Left lobe of liver (tissue), 2 donors: ENCODE measurements around the gene GPR37L1. TPM values are rescaled to one million over a fixed set of nuclear protein-coding genes. Genes with fewer than 3 reads are reported as not detected.

ENCODE experiments used
- ATAC-seq: fragments of 200-7000 bp; cut with Tn5 transposase; one replicate; pipeline ENCODE4 v1.9.1; 2020; ENCODE audit warnings: mild to moderate bottlenecking, moderate library complexity
- DNase-seq: peaks from one replicate; pipeline ENCODE4 v3.0.0-alpha.2; 2020; ENCODE audit warnings: low spot score
- total RNA-seq: library from RNA; stranded (reverse); gene quantifications from one replicate; pipeline ENCODE4 v1.2.1, GENCODE V29; 2021
- donor health status: DM: no; HTN: no; CAD: no; lungs with moderate emphysema.
- donor health status: DM: no; HTN: yes; CAD: no.

GPR37L1 gene
- total RNA-seq, 1 donor from 2014 or later = not detected

DNA sequence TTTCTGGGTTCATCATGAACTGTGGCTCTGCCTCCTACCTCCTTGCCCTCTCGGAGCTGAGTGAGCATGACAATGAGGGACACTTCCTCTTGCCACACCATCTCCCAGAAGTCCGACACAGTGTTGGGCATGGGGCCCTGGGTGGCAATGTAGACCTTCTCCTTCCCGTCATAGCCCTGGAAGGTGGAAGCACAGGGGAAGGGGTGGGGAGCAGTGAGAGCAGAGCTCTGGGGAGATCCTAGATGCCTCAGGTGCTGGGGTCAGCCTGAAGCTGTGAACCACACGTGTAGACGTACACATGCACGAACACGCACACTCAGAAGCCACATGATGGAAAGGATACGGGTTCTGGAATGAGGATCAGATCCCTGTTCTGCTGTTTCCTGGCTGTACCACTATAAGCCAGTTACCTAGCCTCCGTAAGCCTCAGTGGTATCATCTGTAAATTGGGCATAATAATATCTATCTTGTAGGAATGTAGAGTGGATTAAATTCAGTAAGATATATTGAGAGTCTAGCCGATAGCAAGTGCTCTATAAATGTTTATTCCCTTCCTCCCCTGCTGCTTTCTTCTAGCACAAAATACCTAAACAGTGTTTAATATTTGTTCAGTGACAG is 31.5 kb downstream of the GPR37L1 start:
- ATAC-seq = no peak
- no peak for DNase-seq

DNA sequence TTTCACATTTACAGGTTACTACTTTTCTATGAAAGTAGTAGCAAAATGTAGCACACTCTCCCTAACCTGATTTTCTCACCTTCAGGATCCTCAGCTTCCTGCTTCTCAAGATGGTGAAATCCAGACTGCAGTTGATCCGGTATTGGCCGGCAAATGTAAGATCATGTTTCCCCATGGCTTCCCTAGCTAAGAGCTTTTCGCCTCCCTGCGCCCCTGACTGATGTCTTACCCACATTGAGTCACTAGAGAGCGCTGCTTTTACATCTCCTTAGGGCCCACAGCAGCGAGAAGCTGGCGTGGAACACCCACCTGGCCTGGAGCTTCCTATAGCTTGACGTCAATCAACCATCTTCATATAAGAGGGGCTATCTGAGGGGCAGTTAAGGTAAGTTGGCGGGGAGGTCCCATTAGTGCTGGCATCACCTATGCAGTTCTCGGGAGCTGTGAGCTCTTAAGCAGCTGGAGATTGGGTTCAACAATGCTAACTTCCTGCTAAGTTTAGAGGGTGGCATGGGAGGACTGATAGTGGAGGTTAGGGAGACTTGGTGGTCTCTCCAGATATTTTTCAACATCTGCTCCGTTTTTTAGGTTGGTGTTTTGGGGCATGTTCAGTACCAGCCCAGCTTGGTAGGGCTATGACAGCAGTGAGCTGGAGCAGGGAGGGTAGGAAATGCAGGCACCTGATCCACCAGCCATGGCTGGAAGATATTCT is 32.2 kb downstream of the GPR37L1 start:
- DNase-seq (no peak), ATAC-seq (peak; percentile 60)

DNA sequence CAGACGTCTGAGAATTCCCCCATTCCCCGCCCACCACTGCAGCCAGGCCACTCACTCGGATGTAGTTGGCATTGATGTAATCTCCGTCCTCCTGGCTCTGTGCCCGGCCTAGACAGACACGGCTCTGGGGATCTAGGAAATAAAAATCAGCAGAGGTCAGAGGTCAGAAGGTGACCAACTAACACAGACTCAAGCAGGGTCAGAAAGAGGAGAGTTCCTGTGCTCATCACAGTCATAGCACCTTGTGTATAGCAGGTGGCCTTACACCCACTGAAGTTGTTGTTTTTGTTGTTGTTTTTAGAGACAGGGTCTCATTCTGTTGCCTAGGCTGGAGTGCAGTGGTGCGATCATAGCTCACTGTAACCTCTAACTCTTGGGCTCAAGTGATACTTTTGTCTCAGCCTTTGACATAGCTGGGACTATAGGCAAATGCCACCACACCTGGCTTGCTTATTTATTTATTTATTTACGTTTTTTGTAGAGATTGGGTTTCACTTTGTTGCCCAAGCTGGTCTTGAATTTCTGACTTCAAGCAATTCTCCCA is 32.8 kb downstream of the GPR37L1 start:
- peak; percentile 68 for DNase-seq

DNA sequence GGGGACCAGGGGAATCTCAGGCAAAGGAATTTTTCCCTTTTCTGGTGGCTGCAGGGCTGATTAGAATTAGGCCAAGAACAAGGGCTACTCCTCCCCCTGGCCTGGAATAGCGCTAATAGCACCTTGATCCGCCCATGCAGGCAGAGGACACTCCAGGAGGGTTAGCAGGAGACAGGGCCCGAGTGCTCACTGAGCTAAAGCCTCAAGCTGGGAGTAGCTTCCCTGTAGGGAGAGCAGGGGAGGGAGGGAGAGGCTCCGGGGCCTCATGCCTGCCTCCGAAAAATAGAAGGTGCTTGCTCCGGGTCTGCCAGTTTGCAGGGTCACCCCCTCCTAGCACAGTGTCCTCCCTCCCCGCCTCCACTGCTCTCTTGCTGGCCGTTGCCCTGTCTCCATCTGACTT is 33.9 kb downstream of the GPR37L1 start:
- no peak for ATAC-seq

More for the DNA sequence above, 32.8 kb downstream of the GPR37L1 start:
- ATAC-seq = peak; percentile 79

DNA sequence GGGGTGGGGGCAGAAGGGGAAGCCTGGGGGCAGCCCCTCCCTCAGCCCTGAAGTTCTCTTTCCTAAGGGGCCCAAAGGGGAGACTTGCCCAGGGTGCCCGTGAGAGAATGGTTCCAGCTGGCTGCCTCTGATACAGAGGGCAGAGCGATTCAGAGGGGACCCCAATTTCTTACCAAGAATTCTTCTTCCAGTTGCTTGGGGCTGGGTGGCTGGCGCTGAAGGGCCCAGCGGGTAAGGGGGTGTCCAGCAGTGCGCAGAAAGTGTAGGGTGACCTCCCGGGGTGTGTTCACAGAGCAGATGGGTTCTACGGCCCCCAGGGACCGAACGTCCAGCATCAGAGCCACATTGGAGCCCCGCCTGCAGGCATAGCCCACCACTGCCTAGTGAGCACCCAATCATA is 35.2 kb downstream of the GPR37L1 start:
- no peak for DNase-seq
- no peak for ATAC-seq

More for the DNA sequence above, 33.9 kb downstream of the GPR37L1 start:
- DNase-seq = no peak

DNA sequence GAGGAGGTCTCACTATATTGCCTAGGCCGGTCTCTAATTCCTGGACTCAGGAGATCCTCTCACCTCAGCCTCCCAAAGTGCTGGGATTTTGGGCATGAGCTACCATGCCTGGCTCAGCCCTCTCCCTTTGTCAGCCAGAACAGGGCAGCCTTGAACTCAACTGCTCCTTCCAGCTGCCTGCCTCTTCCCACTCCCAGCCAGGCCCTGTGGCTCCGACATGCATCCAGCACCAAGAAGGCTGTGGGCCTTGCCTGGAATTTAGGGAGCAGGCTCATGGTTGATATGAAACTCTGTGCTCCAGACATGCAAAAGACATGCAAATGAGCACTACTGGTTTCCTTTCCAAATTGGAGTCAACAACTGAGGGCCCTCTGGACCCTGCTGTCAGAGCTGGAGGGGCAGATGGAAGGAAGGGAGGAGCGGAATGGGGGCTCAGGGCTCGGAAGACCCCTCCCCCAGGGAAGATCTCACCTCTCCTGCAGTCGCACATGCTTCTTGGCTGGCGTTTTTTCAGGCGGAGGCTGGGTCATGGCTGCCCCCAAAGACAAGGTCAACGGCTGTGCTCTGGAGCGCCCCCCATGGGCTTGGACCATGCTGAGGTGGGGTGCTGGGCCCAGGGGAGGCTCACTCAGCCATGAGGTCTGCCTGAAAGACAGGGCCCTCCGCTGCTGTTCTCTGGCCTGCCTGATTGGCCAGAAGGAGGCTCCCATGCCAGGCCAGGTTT is 36.3 kb downstream of the GPR37L1 start:
- DNase-seq (no peak), ATAC-seq (no peak)

DNA sequence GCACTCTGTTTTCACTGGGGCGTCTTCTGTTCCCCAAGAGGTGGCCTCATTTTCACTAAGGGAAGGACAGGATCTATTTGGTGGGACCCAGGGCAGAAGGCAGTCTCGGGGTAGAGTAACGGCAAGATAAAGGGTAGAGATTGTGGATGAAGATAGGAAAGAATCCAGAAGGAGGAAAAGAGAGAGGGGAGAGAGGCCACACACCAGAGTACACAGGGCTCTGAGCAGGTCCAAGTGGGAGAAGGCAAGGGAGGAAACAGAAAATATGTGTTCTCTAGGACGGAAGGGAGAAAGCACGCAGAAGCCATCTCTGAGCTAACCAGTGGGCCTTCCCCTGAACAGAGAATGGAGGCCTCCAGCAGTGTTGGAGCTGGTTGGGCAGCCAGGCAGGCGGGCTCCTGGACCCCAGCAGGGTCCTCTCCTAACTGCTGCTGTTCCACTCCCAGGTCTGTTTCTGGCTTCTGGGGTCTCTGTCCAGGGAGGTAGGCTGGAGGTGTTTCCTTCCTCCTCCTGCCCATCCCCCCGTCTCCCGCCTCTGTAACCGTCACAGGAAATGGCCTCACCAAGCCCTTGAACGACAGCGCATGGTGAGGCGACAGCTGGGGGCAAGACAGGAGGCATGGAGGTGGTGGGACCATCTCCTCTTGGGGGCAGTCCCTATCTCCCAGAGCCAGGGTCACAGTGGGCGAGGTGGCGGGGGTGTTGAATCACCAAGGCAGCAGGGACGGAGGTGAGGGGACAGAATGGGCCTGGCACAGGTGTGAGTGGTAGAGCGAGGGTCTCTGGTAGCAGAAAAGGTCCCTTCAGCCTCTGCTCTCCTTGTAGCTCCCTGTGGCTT is 37.0 kb downstream of the GPR37L1 start:
- DNase-seq = no peak
- ATAC-seq = no peak

DNA sequence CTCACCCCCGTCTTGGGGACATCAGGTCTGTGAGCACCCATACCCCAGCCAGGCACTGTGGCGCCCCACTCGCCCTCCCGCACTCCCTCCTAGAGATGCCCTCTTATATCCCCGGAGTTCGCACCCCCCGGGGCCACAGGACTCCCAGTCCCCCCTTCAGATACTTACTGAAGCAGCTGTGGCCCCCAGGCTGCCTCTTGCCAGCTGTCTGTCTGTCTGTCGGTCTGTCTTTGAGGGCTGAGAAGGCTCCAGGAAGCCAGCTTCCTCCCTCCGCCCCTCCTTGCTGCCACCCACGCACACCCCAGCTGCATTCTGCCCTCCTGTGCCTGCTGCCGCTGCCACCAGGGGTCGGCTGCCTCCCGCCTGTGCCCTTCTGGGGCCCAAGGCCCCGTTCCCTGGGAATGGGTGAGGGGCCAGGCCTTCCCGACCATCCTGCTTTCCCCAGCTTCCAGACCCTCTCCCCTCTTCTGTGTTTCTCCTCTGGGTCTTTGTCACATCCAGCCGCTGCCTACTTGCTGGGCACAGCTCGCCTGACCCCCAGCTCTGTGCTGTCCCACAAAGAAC is 37.7 kb downstream of the GPR37L1 start, which contains the start of gene PTPN7:
Gene PTPN7, minus strand, starts transcription at position 226 of the 564 bp plus-strand sequence. CDS start 1,200 bp downstream, outside the sequence.
- ATAC-seq (peak; percentile 14), DNase-seq (no peak)

DNA sequence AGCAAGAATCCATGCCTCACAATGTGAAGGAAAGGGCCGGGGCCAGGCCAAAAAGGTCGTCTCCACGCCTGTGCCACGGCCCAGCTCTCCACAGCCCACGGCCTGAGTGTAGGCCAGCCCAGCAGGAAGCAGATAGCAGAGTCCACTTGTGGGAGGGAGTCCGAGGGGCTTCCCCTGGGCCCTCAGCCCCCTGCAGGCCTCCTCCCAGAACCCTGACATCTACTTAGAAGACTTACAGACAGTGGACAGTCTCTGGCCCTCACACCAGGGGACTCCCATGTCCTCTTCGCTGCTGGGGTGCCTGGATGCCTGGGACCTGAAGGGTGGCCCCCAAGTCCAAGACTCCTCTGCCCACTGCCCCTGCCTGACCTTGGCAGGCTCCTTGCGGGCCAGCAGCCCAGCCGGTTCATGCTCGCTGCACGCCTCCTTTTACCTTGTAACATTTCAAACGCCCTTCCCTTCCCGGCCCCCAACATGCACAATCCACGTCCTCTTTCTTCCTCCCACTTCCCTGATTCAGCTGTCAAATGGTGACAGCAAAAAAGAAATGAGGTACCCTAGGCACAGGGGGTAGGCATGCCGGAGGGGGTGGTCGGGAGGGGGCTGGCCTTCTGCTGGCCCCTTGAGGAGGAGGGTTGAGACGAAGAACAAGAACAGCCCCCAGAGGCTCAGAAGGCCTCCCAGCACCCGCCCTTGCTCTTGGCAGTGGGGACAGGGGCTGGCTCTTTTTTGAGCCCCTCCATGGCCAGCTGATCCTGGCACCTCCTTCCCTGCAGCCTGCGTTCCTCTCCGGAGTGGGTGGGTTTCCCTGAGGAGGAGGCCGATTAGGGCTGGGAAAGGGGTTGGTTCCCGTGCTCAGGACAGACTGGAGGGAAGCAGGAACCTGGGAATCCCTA is 38.7 kb downstream of the GPR37L1 start:
- no peak for ATAC-seq
- no peak for DNase-seq

DNA sequence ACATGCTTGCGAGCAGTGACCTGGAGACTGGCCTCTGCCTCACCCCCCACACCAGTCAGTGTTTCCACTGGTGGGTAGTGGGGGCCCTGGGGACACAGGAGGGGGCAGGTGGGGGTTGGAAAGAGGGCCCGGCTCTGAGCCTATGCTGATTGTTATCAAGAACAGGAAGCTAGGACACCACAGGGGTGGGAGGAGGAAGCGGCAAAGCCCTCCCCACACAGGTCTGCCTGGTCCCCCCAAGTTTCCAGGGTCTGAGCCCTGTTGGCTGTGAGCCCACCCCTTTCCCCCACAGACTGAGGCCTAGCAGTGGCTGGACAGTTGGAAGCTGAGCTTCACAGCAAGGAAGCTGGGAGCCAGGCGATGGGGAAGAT is 39.3 kb downstream of the GPR37L1 start:
- DNase-seq (no peak), ATAC-seq (peak; percentile 7)

DNA sequence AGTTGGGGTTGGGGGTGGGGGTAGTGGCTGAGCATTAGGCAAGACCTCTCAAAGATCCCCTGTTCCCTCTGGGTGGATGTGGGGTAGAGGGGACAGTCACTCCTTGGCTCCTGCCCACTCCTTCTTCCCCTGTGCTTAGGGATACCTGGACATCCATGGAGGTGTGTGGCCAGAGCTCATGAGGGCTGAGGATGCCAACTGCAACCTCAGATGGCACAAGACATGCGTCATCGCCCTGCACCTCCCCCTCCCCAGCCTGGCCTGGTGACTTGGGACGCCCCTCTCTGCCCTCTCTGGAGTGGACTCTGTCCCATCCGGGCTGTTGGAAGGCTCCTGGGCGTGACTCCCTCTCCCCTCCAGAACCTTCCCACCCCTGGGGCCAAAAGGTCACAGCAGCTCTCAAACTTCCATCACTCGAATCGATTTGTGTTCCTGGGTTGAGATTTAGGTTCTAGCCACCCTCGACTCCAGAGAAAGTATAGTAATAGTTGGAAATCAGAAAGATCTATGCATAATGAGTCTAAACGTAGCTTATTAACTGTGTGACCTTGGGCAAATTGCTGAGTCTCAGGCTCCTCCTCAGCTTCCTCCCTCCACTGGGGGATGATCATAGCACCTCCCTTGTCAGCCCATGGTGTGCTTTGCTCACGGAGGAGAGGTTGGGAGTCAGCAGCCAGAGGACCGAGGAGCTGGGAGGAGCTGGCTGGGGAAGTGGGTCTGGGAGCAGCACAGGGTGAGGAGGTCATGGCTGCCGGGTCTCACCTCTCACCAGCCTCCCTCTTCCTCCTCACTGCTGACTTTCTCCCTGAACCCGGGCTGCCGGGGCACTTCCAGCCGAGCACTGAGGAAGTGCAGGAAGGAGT is 39.9 kb downstream of the GPR37L1 start:
- DNase-seq (no peak), ATAC-seq (peak; percentile 22)

DNA sequence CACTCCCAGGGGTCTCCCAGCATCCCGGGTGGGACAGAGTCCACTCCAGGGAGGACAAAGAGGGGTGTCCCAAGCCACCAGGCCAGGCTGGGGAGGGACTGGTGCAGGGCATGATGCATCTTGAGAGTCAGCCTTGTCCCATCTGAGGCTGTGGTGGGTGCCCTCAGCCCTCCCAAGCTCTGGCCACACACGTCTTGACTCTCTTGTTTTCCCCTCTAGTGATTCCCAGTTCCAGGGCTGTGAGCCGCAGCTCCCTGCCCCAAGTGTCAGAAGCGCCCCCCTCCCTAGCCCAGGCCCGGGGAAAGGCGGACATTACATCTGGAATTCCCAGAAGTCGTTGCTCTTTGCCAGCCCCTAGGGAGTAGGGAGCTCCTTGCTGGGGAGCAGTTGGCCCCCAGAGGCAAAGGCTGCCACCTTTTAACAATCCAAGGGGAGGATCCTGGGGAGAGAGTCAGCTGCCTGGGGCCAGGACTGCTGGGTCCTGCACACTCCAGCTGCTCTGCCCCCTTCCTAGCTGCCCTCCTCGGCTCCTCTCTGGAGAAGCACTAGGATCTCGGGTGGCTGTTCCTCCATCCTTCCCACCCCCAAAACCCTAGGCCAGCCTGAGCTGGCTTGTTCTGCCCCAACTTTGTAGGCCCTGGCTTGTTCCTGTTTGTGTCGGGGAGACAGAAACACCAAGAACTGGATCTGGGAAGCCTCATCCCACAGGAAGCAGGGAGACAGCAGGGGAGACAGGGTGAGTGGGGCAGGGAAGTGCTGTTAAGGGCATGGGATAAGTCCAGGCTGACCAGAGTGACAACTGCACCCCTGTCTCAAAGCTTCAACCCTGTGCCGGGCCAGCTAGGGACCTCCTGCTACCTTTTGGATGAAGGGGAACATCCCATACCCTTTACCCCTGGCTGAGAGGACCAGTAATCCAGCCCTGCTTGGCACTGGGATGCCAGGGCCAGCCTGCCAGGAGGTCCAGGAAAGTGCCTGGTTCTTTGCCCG is 40.9 kb downstream of the GPR37L1 start:
- ATAC-seq = no peak
- no peak for DNase-seq

DNA sequence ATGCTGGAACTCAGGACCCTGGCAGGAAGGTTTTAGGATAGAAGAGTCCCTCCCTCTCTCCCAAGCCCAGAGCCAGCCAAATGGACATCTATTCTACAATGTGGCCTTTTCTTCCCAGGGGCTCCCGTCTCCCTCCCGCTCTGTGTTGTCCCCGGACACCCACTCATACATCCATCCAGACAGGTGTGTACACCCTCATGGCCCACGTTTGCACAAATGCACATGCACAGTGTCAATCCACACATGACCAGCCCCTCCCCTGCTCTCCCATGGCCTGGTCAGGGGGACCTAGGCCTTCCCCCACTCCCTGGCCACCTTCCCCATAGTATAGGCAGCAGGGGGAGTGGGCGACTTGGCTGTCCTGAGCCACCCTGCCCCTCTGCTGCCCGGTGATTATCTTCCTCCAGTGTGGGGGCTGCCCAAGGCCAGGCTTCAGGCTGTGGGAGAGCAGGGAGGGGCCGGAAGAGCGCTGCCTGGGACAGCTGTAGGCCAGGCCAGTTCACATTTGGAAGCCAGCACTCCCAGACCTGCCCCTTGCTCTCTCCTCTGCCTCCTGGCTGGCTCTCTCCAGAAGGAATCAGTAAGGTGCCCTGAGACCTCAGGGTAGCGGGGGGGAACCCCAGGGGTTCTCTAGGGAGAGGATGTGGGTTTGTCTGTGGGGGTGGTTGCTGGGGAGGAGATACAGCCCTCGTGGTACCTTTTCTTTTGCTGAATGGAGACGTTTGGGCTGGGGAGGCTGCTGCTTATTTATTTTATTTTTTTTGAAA is 41.7 kb downstream of the GPR37L1 start:
- DNase-seq = no peak
- no peak for ATAC-seq

DNA sequence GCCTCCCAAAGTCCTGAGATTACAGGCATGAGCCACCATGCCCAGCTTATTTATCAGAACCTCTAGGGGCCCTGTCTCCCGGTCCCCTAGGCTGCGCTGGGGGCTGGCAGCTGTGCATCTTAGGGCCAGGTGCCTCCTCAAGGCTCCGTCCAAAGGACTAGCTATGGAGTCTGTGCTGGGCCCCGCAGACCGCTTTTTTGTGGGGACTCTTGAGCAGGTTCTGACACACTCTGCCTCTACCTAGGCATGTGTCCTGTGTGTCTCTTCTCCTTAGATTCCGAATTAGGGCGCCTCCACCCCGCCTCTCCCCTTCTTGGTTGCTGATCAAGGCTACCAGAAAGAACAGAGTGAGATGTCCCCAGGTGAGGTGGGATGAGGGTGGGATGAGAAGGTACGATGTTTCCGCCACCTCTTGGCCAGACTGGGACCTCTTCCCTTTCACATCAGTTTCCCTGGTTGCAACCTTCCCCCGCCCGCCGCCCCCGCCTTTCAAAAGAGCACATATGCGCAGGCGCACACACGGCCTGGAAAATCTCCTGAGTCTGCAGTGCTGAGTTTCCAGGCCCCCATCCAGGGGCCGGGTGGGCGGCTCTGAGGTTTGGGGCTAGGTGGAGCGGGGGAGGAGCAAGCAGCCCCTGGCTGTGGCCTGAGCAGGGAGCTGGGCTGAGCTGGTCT is 42.7 kb downstream of the GPR37L1 start:
- ATAC-seq = no peak
- no peak for DNase-seq

DNA sequence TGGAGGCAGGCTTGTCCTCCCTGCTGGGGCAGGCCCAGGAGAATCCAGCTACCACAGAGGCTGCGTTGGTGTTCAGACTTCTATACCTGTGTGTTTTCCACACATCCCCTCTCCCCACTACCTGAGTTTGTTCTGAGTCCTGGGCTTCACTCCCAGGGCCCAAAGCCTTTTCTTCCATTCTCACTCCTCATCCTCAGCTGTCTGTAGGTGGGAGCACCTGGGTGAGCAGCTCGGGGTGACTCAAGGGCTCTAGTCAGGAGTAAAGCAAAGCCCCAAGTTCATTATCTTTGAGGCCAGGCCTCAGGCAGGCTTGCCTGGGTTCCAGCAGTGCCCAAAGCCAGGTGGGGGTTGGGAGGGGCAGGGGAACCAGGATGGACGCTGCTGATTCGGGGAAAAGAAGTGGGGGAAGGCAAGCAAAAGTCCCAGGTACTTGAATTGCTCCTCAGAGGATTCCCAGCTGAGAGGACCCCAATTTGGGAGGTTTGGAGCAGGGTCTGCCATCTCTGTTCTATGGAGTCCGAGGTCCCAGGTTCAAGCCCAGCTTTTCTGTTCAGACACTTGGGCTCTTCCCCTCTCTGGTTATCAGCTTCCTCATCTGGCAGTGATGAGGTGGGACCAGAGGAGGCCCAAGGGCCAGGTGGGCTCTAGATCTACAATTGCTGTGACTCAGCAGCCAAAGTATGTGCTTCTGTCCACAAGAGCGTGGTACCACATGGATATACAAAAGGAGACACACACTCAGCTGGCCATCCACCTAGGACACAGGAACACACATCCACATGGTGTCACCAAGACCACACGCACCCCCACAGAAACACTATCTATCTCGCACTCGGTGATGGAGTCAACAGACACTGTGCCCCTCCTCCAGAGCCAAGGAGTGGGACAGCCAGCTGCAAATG is 43.5 kb downstream of the GPR37L1 start:
- DNase-seq = no peak
- no peak for ATAC-seq
